GM18519 (cell line): ENCODE data around the gene STAT3.
"Not testable (repeated sequence)": the region's sequence is repeated elsewhere in the genome, so short reads cannot be mapped to it uniquely, and the experiment has no call there.

Experiments used
- ATAC-seq: cut with Tn5 transposase; IDR thresholded peaks from one replicate; pipeline ENCODE4 v1.9.1; 2021; ENCODE audit warnings: mild to moderate bottlenecking, moderate library complexity; ENCODE audit not compliant: unreplicated experiment, low FRiP score

Gene STAT3

DNA sequence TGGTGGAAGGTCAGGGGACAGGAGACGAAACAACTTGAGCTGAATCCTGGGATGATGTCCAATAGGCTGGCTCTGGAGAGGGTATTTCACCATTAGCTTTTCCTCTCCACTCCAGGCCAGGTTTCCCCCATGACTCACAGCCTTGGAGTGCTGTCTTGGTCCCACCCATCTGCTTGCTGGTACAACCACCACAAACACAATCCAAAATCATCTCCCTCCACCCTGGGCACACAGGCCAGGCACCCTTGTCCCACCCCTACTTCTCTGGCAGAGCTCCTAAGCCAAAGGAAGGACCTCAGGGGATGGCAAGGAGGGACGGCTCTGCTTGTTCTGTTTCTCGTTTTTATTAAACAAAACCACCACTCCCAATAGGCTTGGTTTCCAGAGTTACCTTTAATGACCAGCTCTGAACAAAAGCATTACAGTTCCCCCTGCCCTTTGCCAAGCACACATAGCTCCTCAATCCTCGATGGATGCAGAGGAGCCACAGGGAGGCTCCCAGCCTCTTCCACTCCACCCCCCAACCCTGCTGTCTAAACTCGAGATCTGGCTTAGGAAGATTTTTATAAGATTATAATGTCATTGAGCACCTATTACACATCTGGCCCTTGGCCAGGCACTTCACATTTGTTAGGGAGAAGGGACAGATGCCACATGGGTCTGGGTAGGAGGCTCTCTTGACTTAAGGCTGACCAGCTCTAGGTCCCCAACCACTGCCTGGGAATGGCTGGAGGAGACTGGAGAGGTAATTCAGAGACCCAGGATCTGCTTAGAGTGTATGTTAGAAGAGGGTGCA is 21.5 kb upstream of the STAT3 start:
- no peak for ATAC-seq

DNA sequence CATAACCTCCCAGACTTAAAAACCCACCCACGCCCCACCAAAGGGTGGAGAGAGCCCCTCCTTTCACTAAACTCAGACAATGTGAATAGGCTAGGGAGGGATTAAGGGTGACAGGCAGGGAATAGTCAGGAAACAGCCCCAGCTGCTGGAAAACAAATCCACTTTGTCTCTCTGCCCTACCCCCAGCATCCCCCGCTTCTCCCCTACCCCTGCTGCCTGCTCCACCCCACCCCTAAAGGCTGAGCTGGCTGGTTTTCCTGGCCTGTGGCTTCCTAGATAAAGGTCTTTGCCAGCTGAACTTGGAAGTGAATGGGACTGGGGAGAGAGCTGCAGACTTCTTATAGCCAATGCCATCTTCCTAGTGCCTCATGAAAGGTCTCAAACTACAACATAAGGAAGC is 19.8 kb upstream of the STAT3 start:
- ATAC-seq, result no peak

GRCh38 chr17:42407289-42407836 is 19.1 kb upstream of the STAT3 start:
- ATAC-seq, result no peak

GRCh38 chr17:42406615-42407288 is 18.5 kb upstream of the STAT3 start:
- no peak for ATAC-seq

- ATAC-seq, result no peak
These were observed 17.8 kb upstream of the STAT3 start for GRCh38 chr17:42405963-42406495.

DNA sequence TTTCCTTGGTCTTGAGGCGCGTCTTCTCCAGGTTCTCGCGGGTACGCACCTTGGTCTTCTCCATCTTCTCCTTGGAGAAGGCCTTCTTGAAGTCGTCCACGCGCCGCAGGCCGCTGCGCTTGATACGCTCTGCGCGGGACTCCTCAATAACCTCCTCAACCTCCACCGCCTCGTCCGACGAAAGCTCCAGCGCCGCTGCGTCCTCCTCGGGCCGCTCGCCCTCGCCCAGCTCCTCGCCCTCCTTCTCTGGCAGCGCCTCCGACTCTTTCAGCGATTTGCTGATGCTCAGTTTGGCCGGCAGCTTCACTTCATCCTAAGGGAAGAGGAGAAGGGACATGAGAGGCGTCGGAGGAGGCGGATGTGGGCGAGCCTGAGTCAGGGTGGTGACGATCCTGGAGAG is 16.8 kb upstream of the STAT3 start:
- no peak for ATAC-seq

- ATAC-seq, result no peak
These were observed 16.2 kb upstream of the STAT3 start for GRCh38 chr17:42404326-42405055.

GRCh38 chr17:42403150-42403549 is 14.9 kb upstream of the STAT3 start:
- ATAC-seq, result no peak

DNA sequence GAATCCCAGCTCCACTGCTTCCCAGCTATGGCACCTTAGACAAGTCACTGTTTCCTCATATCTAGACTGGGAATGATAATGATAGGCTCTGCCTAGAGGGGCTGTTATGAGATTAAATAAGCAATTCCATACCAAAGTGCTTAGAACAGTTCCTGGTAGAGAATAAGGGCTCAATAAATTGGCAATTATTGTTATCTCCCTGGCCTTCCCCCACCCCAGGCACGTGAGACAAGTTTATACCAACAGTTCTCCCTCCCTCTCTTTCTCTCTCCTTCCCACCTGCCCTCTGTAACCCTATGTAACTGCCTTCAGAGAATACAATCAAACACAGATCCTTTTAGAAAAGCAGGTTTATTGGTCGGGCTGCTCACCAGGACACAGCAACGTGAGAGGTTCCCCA is 13.9 kb upstream of the STAT3 start:
- no peak for ATAC-seq

DNA sequence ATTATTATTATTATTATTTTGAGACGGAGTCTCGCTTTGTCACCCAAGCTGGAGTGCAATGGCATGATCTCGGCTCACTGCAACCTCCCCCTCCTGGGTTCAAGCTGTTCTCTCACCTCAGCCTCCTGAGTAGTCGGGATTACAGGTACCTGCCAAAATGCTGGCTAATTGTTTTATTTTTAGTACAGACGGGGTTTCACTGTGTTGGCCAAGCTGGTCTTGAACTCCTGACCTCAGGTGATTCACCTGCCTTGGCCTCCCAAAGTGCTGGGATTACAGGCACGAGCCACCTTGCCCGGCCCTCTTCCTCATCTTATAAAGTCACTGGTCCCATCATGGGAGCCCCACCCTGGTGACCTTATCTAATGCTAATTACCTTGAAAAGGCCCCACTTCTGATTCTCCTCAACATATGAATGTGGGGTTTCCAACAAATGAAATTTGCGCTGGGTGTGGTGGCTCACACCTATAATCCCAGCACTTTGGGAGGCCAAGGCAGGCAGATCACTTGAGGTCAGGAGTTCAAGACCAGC is 12.7 kb upstream of the STAT3 start:
- not testable (repeated sequence) for ATAC-seq

DNA sequence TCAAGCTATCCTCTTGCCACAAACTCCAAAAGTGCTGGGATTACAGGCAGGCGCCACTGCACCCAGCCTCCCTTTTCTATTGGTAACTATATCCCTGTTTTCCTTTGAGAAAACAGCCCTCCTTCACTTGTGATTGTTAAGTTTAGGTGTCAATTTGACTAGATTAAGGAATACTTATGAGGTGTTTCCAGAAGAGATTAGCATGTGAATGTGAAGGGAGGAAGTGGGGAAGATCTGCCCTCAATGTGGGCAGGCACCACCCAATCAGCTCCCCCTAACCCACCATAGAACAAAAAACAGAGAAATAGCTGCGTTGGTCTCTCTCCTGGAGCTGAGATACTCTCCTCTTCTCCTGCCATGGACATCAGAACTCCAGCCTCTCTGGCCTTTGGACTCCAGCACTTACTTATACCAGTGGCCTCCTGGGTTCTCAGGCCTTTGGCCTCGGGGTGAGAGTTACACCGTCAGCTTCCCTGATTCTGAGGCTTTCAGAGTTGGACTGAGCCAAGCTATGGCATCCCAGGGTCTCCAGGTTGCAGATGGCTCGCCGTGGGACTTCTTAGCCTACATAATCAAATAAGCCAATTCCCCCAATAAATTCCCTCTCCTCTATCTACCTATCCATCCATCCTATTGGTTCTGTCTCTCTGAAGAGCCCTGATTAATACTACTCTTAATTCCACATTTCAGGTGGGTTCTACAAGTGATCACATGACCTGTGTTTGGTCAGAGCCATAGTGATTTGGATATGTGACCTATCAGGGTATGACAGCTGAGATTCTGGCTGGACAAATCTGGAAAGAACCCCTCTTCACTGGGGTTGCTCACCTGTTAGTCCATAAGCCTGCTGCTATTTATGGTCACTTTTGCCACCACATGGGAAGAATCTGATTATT is 12.0 kb upstream of the STAT3 start:
- ATAC-seq, result no peak

- no peak for ATAC-seq
These were observed 10.9 kb upstream of the STAT3 start for GRCh38 chr17:42399121-42399520.

GRCh38 chr17:42395601-42396000 is 7.4 kb upstream of the STAT3 start:
- not testable (repeated sequence) for ATAC-seq

DNA sequence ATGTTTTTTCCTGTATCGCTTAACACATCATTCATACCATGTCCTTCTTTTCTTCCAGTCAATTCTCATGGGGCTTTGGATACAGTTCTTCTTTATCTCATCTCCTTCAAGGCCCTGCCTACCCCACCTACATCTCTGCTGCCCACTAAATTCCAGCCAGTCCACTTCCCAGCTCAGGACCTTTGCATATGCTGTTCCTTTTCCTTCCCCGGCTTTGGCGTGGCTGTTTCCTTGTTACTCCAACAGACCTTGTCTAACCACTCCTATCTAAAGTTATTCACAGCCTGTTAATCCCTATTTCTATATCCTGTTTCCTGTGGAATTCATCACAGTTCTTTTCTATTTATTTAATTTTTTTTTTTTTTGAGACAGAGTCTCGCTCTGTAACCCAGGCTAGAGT is 6.6 kb upstream of the STAT3 start:
- ATAC-seq, result no peak

- ATAC-seq, result no peak
These were observed 4.6 kb upstream of the STAT3 start for GRCh38 chr17:42392692-42393415.

DNA sequence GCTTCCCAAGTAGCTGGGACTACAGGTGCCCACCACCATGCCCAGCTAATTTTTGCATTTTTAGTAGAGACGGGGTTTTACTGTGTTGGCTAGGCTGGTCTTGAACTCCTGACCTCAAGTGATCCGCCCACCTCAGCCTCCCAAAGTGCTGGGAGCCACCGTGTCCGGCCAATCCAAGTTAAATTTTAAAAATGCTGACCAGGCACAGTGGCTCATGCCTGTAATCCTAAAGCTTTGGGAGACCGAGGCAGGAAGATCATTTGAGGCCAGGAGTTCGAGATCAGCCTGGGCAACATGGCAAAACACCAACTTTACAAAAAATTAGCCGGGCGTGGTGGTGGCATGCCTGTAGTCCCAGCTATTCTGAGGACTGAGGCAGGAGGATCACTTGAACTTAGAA is 3.2 kb upstream of the STAT3 start:
- ATAC-seq, result not testable (repeated sequence)

- ATAC-seq, result no peak
These were observed 1.7 kb upstream of the STAT3 start for GRCh38 chr17:42389899-42390298.

DNA sequence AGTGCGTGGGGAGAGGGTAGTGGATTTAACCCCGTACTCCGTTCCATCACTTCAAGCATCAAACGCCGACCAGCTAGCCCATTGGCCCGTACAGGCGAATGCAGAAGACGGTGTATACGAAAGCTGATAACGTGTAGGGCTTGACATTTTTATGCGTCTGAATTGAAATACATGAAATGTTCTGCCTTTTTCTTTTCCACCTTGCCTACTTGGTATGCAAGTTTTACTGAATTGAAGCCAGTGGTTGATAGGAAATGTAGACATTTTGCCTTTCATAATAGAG is 834 bp upstream of the STAT3 start:
- ATAC-seq, result no peak

GRCh38 chr17:42387661-42388380 is 421 bp downstream of the STAT3 start:
- no peak for ATAC-seq
